ENCODE results near the gene BAIAP2L1. TPM values are rescaled to one million over a fixed set of nuclear protein-coding genes. Genes with fewer than 3 reads are reported as not detected.

Gene BAIAP2L1
- total RNA-seq, 1 donor from 2014 or later, result 28.0 TPM

DNA sequence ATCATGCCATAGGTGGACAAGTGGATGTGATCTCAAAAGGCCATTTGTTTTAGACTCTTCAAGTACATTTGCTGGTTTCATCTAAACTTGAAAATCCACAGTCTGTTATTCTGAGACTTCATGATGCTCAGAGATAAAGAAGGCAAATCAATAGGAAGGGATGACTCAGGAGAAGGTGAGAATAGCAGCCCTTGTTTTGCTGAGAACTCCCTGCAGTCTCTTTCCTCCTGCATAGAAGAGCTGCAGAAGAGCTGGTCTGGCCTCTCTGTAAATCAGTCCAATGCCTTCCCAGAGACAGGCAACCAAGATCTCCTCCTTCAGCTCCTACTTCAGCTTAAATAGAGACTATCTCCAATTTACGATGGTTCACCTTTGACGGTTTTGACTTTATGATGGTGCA is 4.0 kb upstream of the BAIAP2L1 start:
- no peak for DNase-seq (ENCODE audit: extremely low spot score, unreplicated experiment)
- Mint-ChIP-seq H3K4me1 (ENCODE audit: unreplicated experiment) (peaks cover under 1% of the 10 kb centered on the region), H3K9me3 (no peaks in the 10 kb centered on the region), H3K27ac (no peak overlapping the region), H3K36me3 (no peaks in the 10 kb centered on the region), H3K4me3 (no peak overlapping the region), H3K27me3 (no peaks in the 10 kb centered on the region)
- TF ChIP-seq, protein P1, sequence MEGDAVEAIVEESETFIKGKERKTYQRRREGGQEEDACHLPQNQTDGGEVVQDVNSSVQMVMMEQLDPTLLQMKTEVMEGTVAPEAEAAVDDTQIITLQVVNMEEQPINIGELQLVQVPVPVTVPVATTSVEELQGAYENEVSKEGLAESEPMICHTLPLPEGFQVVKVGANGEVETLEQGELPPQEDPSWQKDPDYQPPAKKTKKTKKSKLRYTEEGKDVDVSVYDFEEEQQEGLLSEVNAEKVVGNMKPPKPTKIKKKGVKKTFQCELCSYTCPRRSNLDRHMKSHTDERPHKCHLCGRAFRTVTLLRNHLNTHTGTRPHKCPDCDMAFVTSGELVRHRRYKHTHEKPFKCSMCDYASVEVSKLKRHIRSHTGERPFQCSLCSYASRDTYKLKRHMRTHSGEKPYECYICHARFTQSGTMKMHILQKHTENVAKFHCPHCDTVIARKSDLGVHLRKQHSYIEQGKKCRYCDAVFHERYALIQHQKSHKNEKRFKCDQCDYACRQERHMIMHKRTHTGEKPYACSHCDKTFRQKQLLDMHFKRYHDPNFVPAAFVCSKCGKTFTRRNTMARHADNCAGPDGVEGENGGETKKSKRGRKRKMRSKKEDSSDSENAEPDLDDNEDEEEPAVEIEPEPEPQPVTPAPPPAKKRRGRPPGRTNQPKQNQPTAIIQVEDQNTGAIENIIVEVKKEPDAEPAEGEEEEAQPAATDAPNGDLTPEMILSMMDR (conservative IDR thresholded peaks at IDR 0.05), result no peak

DNA sequence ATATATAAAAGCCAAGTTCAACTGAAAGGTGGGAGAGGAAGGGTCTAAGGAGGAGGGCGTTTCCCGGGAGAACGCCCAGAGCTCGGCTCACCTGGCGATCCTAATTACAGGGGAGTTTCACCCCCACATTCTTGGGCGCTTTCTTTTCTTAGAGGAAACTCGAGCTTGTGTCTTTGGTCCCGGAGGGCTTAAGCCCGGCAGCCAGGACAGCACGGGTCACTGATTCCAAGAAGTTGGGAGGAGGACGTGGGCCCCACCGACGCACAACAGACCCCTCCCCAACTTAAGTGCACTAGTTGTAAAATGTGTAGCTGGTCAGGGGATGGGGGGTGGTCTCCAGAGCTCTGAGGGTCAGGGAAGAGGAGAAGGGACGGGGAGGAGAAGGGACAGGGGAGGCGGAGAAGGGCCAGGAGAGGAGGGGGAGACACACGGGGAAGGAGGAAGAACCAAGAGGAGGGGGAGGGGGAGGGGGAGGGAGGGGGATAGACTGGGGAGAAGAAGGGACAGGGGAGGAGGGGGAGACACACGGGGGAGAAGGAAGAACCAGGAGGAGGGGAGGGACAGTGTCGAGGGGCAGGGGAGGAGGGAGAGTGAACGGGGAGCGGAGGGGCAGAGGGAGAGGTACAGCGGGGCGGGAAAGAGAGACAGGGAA is 874 bp downstream of the BAIAP2L1 start:
- Mint-ChIP-seq H3K36me3 (no peaks in the 10 kb centered on the region), H3K4me3 (peak overlapping the region; percentile 88), H3K4me1 (ENCODE audit: unreplicated experiment) (peaks cover 24% of the 10 kb centered on the region), H3K9me3 (no peaks in the 10 kb centered on the region), H3K27ac (peak overlapping the region; percentile 87), H3K27me3 (no peaks in the 10 kb centered on the region)
- TF ChIP-seq, protein P1 (conservative IDR thresholded peaks at IDR 0.05), result no peak
- no peak for DNase-seq (ENCODE audit: extremely low spot score, unreplicated experiment)

DNA sequence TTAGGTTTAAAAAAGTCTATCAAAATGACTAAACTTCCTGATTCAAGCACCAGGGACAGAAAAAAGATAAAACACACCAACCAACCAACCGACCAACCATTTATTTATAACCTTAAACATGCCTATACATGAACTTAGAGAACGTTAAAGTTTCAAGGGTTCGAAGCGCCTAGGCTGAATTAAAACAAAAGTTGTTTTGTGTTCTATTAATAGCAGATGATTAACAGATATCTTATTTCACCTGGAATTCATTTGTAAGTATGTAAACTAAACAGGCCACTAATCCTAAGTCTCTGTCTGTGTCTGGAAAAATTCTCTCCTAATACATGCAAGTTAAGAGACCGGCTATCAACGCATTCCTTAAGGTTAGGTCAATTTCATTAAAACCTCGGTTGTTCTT is 1.4 kb downstream of the BAIAP2L1 start:
- no peaks in the 10 kb centered on the region for H3K36me3 Mint-ChIP-seq
- peak overlapping the region; percentile 88 for H3K4me3 Mint-ChIP-seq
- no peak for DNase-seq (ENCODE audit: extremely low spot score, unreplicated experiment)
- TF ChIP-seq, protein P1 (conservative IDR thresholded peaks at IDR 0.05), result no peak
- H3K9me3 Mint-ChIP-seq, result no peaks in the 10 kb centered on the region
- no peaks in the 10 kb centered on the region for H3K27me3 Mint-ChIP-seq
- H3K27ac Mint-ChIP-seq, result peak overlapping the region; percentile 87
- H3K4me1 Mint-ChIP-seq (ENCODE audit: unreplicated experiment), result peaks cover 24% of the 10 kb centered on the region

DNA sequence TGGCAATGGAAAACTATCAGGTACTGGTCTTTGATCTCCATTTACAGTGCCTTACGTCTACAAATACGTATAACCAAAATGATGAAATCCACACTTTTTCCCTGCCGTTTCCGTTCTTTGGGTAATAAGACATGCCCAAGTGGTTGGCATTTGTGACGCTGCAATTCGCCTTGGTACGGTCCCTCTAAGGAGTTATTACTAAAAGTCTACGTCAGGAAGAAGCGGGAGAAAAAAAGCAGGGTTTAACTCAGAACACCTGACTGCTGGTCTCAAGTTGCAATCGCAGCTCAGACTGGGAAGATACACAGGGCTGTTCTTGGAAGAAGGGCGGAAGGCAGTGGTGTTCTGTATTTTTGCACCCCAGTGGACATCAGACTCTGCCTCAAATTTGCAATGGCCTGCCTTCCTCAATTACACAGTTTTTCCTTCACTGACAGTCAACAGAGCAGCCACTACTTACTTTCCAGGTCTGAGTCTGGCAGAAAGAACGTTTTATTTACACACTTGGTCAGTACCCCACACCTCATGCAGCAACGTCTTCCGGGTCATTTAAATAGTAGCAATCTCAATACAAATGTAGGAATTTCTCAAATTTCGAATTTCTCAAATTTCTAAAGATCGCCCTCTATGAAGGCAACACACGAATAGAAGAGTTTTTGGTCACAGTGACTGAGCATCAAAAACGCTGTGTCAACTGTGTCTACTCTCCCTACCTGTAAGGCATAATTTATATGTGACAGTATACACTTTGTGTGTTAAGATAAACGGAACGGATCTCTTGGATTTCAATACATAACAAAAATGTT is 2.1 kb downstream of the BAIAP2L1 start:
- Mint-ChIP-seq H3K9me3 (no peaks in the 10 kb centered on the region), H3K4me3 (peak overlapping the region; percentile 88), H3K4me1 (ENCODE audit: unreplicated experiment) (peaks cover 24% of the 10 kb centered on the region), H3K27me3 (no peaks in the 10 kb centered on the region), H3K27ac (peak overlapping the region; percentile 87), H3K36me3 (no peaks in the 10 kb centered on the region)
- TF ChIP-seq, protein P1 (conservative IDR thresholded peaks at IDR 0.05), result no peak
- no peak for DNase-seq (ENCODE audit: extremely low spot score, unreplicated experiment)

DNA sequence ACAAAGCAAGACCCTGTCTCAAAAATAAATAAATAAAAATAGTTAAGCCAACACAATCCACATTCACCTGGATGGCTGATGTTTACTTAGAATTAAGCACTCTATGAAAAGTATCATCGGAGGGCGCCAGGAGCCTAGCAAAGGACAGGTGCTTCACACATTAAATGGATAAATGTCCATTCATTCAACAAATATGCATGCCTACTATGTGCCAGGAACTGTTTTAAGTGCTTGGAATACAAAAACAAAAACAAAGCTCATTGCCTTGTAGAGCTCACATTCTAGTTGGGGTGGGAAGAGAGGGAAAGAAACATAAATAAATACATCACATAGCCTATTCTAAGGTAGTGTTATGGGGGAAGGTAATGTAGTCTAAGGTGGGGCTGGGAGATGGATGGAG is 4.1 kb downstream of the BAIAP2L1 start:
- Mint-ChIP-seq H3K27ac (no peak overlapping the region), H3K9me3 (no peaks in the 10 kb centered on the region), H3K36me3 (no peaks in the 10 kb centered on the region), H3K4me1 (ENCODE audit: unreplicated experiment) (peaks cover 24% of the 10 kb centered on the region), H3K27me3 (no peaks in the 10 kb centered on the region), H3K4me3 (no peak overlapping the region)
- TF ChIP-seq, protein P1 (conservative IDR thresholded peaks at IDR 0.05), result no peak
- DNase-seq (ENCODE audit: extremely low spot score, unreplicated experiment), result no peak
